NCI-H2081 (cell line): ENCODE data around the gene KHK.
"Not testable (repeated sequence)": the region's sequence is repeated elsewhere in the genome, so short reads cannot be mapped to it uniquely, and the experiment has no call there.

ENCODE experiments used
- DNase-seq, 2 experiments: peaks; one replicate each; lab custom pipeline; 2025; lab: John Stamatoyannopoulos, UW

The KHK gene

GRCh38 chr2:27095745-27096651 is 9.4 kb downstream of the KHK start:
- DNase-seq, result peak; percentile 32 to 73

DNA sequence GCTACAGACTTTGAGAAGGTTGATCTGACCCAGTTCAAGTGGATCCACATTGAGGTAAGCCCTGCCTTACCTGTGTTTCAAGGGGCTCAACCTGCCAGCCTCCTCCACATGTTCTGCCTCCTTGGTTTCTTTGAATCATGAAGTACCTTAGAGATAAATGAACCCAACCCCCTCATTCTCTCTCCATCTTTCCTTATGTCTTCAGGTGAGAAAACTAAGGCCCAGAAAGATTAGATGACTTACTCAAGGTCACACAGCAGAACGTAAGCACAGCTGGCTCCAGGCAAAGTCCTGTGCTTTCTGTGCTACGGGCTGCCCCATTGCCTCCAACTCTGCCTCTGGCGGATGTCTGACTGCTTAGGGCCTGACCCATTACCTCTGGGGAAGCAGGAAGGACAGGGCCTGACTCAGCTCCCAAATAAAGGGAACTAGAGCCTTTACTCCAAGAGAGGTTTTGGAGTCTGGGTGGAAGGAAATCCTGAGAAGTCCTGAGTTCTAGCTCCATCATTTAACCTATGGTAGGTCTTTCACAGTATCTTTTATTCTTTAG is 10.3 kb downstream of the KHK start:
- DNase-seq, result no peak

GRCh38 chr2:27097341-27097740 is 10.8 kb downstream of the KHK start:
- no peak for DNase-seq

DNA sequence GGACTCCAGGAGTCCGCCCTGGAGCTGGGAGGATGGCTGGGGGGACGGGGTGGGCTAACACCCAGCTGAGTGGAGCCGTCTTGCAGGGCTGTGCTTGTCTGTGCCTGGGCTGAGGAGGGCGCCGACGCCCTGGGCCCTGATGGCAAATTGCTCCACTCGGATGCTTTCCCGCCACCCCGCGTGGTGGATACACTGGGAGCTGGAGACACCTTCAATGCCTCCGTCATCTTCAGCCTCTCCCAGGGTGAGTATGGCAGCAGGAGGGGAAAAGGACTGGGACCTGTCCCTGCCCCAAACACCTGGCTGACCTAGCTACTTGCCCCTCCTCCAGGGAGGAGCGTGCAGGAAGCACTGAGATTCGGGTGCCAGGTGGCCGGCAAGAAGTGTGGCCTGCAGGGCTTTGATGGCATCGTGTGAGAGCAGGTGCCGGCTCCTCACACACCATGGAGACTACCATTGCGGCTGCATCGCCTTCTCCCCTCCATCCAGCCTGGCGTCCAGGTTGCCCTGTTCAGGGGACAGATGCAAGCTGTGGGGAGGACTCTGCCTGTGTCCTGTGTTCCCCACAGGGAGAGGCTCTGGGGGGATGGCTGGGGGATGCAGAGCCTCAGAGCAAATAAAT is 12.9 kb downstream of the KHK start:
- no peak for DNase-seq

DNA sequence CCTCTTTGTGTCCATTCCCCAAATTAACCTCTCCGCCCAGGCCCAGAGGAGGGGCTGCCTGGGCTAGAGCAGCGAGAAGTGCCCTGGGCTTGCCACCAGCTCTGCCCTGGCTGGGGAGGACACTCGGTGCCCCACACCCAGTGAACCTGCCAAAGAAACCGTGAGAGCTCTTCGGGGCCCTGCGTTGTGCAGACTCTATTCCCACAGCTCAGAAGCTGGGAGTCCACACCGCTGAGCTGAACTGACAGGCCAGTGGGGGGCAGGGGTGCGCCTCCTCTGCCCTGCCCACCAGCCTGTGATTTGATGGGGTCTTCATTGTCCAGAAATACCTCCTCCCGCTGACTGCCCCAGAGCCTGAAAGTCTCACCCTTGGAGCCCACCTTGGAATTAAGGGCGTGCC is 13.5 kb downstream of the KHK start:
- DNase-seq, result no peak

DNA sequence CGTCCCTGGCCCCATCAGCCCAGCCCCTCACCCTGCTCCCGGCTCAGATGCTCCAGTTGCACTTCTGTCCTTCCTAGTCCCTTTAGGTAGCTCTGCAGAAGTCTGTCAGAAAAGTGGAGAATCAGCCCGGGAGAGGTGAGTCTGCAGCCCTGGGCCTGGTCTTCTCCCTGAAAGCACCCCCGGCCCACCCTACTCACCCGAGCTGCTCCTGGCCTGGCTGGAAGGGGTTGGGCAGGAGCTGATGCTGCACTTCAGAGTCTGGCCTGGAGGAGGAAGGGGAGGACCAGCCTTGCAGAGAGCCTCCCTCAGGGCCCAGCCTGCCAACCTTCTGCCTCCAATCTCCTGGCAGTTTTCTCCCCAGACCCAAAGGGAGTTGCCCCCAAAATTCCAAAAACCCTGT is 15.8 kb downstream of the KHK start:
- DNase-seq, result no peak

DNA sequence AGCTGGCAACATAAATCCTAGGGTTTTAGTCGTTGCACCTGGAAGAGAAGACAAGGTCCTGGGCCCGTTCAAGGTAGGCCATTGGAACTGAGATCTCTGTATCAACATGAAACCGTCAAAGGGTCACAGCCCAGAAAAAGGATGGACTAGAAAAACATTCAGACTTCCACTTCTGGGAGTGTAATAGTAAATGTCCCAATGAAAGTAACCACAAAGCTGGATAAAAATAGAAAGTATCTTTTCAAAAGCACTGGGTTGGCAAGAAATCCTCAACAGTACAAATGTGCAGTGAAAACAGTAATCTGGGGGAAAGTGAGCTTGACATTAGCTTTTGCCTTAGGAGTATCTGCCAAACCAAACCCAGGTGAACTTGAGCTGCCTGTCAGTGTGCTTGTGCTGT is 19.4 kb downstream of the KHK start:
- DNase-seq, result no peak

GRCh38 chr2:27108221-27108620 is 21.6 kb downstream of the KHK start:
- no peak for DNase-seq

DNA sequence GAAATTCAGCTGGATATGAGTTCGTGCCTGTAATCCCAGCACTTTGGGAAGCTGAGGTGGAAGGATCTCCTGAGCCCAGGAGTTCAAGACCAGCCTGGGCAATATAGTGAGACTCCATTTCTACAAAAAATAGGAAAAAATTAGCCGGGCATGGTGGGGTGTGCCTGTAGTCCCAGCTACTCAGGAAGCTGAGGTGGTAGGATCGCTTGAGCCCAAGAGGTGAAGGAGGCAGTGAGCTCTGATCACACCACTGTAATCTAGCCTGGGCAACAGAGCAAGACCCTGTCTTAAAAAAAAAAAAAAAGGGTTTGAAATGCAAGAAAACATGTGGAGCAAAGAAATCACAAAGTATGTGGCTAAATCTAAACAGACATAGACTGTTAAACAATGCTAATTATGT is 22.5 kb downstream of the KHK start:
- no peak for DNase-seq

DNA sequence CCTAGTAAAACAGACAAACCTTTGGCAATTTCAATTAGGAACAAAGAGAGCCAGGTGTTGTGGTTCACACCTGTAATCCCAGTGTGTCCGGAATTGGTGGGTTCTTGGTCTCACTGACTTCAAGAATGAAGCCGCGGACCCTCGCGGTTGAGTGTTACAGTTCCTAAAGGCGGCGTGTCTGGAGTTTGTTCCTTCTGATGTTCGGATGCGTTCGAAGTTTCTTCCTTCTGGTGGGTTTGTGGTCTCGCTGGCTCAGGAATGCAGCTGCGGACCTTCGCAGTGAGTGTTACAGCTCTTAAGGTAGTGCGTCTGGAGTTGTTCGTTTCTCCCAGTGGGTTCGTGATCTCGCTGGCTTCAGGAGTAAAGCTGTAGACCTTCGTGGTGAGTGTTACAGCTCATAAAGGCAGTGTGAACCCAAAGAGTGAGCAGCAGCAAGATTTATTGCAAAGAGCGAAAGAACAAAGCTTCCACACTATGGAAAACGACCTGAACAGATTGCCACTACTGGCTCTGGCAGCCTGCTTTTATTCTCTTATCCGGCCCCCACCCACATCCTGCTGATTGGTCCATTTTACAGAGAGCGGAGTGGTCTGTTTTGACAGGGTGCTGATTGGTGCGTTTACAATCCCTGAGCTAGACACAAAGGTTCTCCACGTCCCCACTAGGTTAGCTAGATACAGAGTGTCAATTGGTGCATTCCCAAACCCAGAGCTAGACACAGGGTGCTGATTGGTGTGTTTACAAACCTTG is 24.2 kb downstream of the KHK start:
- not testable (repeated sequence) for DNase-seq

DNA sequence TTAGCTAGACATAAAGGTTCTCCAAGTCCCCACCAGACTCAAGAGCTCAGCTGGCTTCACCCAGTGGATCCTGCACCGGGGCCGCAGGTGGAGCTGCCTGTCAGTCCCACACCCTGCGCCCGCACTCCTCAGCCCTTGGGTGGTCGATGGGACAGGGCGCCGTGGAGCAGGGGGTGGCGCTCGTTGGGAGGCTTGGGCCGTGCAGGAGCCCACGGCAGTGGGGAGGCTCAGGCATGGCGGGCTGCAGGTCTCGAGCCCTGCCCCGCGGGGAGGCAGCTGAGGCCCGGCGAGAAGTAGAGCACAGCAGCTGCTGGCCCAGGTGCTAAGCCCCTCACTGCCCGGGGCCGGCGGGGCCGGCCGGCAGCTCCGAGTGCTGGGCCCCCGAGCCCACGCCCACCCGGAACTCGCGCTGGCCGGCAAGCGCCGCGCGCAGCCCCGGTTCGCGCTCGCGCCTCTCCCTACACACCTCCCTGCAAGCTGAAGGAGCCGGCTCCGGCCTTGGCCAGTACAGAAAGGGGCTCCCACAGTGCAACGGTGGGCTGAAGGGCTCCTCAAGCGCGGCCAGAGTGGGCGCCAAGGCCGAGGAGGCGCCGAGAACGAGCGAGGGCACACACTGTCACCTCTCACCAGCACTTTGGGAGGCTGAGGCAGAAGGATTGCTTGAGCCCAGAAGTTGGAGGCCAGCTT is 25.0 kb downstream of the KHK start:
- DNase-seq, result not testable (repeated sequence)

DNA sequence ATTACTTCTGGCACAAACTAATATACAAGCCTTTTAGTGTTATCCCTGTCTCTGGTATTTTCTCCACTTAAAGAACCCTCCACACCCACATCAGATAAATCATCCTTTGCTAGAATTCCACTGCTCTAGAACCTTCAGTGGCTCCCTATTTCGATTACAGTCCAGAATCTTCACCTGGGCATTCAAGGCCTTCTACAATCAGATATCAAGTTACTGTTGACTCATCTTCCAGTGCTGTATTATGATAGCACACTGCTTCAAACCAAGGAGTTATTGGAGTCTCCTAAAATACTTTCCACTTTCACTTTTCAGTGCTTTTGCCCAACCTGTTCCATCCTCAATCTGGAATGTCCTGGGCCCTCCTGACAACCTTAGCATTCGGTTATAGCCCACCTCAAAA is 28.9 kb downstream of the KHK start:
- DNase-seq, result no peak

DNA sequence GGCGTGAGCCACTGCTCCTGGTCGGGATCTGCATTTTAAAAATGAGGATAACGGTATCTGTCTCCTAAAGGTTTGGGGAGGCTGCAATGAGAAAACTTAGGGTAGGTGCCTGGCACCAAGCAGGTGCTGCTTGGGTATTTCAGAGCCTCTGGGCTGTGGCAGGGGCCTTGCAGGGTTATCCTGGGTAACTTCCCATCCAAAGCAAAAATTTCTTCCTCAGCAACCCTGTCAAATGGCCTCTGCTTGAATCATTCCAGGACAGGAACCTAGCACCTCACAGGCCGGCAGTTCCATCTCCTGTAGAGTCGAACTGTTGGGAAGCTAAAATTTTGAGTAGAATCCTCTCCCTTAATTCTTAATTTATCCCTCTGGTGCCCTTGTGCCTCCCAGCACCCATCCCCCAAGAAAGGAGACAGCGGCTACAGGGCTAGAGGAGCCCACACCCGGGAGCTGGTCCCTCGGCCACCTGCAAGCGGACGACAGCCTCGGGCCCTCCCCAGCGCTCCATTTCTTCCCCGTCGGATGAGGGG is 31.5 kb downstream of the KHK start:
- peak in 1 of 2 experiments; percentile 7 for DNase-seq

DNA sequence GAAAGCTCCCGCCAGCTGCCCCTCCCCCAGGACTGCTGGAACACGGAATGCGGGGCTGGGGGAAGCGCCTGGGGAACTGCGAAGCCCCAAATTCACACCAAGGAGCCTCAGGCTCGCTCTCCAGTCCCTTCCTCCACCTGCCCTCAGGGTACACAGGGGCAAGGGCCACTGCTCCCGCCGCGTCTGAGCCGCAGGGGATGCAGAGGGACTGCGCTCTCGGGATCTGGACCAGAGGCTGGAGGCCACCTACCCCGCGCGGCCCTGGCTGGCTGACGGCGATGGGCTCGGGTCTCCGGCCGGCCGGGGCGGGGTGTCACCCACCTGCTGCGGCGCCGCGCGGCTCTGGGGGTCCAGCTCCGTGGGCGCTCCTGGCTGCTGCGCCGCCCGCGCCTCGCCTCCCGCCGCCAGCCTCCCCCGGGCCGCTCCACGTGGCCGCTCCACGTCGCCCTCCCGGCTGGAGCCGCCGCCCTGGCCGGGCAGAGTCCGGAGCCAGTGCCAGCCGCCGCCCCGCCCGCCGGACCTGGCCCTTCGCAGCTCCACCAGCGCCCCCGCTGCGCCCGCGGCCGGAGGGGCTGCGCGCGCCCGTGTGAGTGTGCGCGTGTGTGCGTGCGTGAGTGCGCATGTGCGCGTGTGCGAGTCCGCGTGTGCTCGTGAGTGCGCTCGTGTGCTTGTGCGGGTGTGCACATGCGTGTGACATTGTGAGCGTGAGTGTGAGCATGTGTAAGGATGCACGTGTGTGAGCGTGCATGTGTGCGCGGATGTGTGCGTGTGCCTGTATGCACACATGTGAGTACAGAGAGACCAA is 32.2 kb downstream of the KHK start, which contains the start of gene CGREF1:
Gene CGREF1, minus strand, starts transcription at position 604 of the 805 bp plus-strand sequence. CDS start 14,762 bp downstream, outside the sequence.
- peak; percentile 45 to 65 for DNase-seq

- not testable (repeated sequence) for DNase-seq
Measured at GRCh38 chr2:27119330-27119670, 32.7 kb downstream of the KHK start.

- no peak for DNase-seq
Measured at GRCh38 chr2:27121906-27122305, 35.3 kb downstream of the KHK start.

GRCh38 chr2:27122791-27123190 is 36.2 kb downstream of the KHK start:
- DNase-seq, result no peak

GRCh38 chr2:27123302-27124150 is 37.0 kb downstream of the KHK start, which contains the start of gene ABHD1:
Gene ABHD1, plus strand, starts transcription at chr2:27123815. Its CDS starts 134 bp downstream, at chr2:27123949.
- DNase-seq, result peak; percentile 12 to 36

DNA sequence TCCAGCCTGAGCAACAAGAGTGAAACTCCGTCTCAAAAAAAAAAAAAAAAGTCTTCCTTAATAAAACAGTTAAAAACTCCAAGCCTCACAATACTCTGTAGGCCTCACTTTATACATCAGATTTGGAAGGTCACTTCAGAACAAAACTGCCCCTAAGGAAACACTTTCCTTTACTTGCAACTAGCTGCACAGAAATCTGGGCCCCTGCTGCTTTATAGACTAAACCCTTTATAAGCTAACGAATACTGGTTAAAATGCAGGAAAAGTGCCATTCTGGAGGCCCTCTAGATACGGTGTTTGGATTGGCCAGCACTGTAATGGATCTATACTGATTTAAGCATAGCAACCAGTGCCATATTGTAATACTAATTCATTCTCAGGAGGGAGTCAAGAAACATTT is 38.5 kb downstream of the KHK start:
- no peak for DNase-seq
